NT2/D1 (cell line): ENCODE measurements around the gene ATP8B3.

ENCODE experiments used
- DNase-seq: peaks from one replicate; pipeline ENCODE4 v3.0.0-alpha.2; 2011; ENCODE audit warnings: low read depth, low spot score
- H3K27me3 ChIP-seq: 2 replicates; pipeline ENCODE4 v1.6.0; 2011; ENCODE audit warnings: mild to moderate bottlenecking; ENCODE audit not compliant: insufficient read length, insufficient read depth
- H3K36me3 ChIP-seq: 2 replicates; pipeline ENCODE4 v1.6.1; 2011; ENCODE audit warnings: mild to moderate bottlenecking, low read length, mixed read lengths; ENCODE audit not compliant: insufficient read depth, insufficient read length
- H3K4me1 ChIP-seq: 2 replicates; pipeline ENCODE4 v1.5.1; 2011; ENCODE audit not compliant: insufficient read depth, insufficient read length
- H3K4me3 ChIP-seq: 2 replicates; pipeline ENCODE4 v1.5.1; 2011; ENCODE audit warnings: low read depth; ENCODE audit not compliant: insufficient read length
- H3K9ac ChIP-seq: 2 replicates; pipeline ENCODE4 v1.6.0; 2011; ENCODE audit warnings: low read depth; ENCODE audit not compliant: insufficient read length
- H3K9me3 ChIP-seq: 2 replicates; pipeline ENCODE4 v1.5.1; 2011; ENCODE audit warnings: mild to moderate bottlenecking, low read length; ENCODE audit not compliant: insufficient read depth
- SUZ12 ChIP-seq: IDR thresholded peaks from 2 replicates; pipeline ENCODE4 v1.6.1; 2011; ENCODE audit not compliant: insufficient read length, insufficient read depth; ENCODE audit errors: extremely low read depth
- YY1 ChIP-seq: IDR thresholded peaks from 2 replicates; pipeline ENCODE4 v1.6.1; 2011; ENCODE audit not compliant: insufficient read length, insufficient read depth
- ZNF274 ChIP-seq: IDR thresholded peaks from 2 replicates; pipeline ENCODE4 v1.6.1; 2011; ENCODE audit warnings: mild to moderate bottlenecking, low read depth, low read length

Gene ATP8B3

DNA sequence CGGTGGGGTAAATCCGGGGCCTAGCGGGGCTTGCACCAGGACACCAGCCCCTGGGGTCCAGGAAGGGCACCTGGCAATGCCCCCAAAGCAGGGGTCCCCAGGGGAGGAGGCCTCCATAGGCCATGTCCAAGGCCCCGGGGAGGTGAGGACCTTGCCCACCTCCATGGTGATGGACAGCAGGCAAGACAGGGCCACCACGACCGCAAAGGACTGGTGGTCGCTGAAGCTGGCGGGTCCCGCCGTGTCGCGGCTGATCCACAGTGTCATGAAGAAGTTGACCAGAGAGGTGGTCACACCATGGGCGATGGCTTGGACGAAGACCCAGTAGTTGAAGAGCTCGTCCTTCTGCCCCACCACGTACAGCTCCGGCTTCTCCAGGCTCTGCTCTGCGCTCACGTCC, 26.8 kb downstream of the ATP8B3 start:
- Histone ChIP-seq H3K4me1 (peaks cover 2% of the 10 kb centered on the region), H3K9me3 (peaks cover 16% of the 10 kb centered on the region; the same call in 1 of the 2 replicates), H3K36me3 (no peaks in the 10 kb centered on the region), H3K4me3 (no peak overlapping the region), H3K27me3 (no peaks in the 10 kb centered on the region), H3K9ac (no peak overlapping the region)
- no peak for DNase-seq
- TF ChIP-seq ZNF274 (no peak), SUZ12 (no peak), YY1 (no peak)

DNA sequence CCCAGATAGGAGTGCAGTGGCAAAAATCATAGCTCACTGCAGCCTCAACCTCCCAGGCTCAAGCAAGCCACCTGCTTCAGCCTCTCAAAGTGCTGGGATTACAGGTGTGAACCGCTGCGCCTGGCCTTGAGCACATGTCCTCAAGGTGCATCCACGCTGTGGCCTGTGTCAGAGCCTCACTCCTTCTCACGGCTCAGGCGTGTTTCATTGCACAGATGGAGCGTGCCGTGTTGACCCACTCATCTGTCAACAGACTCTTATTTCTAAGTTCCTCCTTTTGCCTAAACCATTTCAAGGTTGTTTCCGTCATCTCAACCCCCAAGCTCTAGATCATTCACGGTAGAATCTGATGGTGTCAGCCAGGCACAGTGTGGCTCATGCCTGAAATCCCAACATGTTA, 28.2 kb downstream of the ATP8B3 start:
- no peak for DNase-seq
- no peak for TF ChIP-seq YY1
- TF ChIP-seq ZNF274 = no peak
- no peak for TF ChIP-seq SUZ12
- Histone ChIP-seq H3K9me3 (peaks cover 16% of the 10 kb centered on the region; the same call in 1 of the 2 replicates), H3K9ac (no peak overlapping the region), H3K4me3 (no peak overlapping the region), H3K36me3 (no peaks in the 10 kb centered on the region), H3K27me3 (no peaks in the 10 kb centered on the region), H3K4me1 (peaks cover 2% of the 10 kb centered on the region)

GRCh38 chr19:1783354-1783753, 28.7 kb downstream of the ATP8B3 start:
- Histone ChIP-seq H3K27me3 (no peaks in the 10 kb centered on the region), H3K4me3 (no peak overlapping the region), H3K4me1 (peaks cover 2% of the 10 kb centered on the region), H3K9me3 (peaks cover 16% of the 10 kb centered on the region; the same call in 1 of the 2 replicates), H3K36me3 (no peaks in the 10 kb centered on the region), H3K9ac (no peak overlapping the region)
- DNase-seq = no peak
- TF ChIP-seq ZNF274 = no peak
- TF ChIP-seq YY1 = no peak
- no peak for TF ChIP-seq SUZ12

GRCh38 chr19:1782521-1782920, 29.6 kb downstream of the ATP8B3 start:
- Histone ChIP-seq H3K36me3 (no peaks in the 10 kb centered on the region), H3K4me3 (no peak overlapping the region), H3K9ac (no peak overlapping the region), H3K27me3 (no peaks in the 10 kb centered on the region), H3K4me1 (peaks cover 2% of the 10 kb centered on the region), H3K9me3 (peaks cover 16% of the 10 kb centered on the region; the same call in 1 of the 2 replicates)
- DNase-seq = no peak
- TF ChIP-seq YY1 = no peak
- no peak for TF ChIP-seq SUZ12
- TF ChIP-seq ZNF274 = no peak

GRCh38 chr19:1780272-1780958, 31.7 kb downstream of the ATP8B3 start:
- peaks cover 2% of the 10 kb centered on the region for H3K4me1 ChIP-seq
- no peak for DNase-seq
- no peaks in the 10 kb centered on the region for H3K27me3 ChIP-seq

GRCh38 chr19:1779574-1779973, 32.5 kb downstream of the ATP8B3 start:
- Histone ChIP-seq H3K4me1 (peaks cover 2% of the 10 kb centered on the region), H3K27me3 (peaks cover 2% of the 10 kb centered on the region), H3K4me3 (no peak overlapping the region), H3K36me3 (no peaks in the 10 kb centered on the region), H3K9ac (no peak overlapping the region), H3K9me3 (peaks cover 30% of the 10 kb centered on the region; the same call in 1 of the 2 replicates)
- TF ChIP-seq SUZ12 (no peak), ZNF274 (no peak), YY1 (no peak)
- DNase-seq = no peak

More at GRCh38 chr19:1780272-1780958, 31.7 kb downstream of the ATP8B3 start:
- Histone ChIP-seq H3K4me3 (no peak overlapping the region), H3K36me3 (no peaks in the 10 kb centered on the region), H3K9ac (peak overlapping the region; percentile 36), H3K9me3 (peaks cover 25% of the 10 kb centered on the region; the same call in 1 of the 2 replicates)
- TF ChIP-seq ZNF274 (no peak), YY1 (no peak), SUZ12 (no peak)

DNA sequence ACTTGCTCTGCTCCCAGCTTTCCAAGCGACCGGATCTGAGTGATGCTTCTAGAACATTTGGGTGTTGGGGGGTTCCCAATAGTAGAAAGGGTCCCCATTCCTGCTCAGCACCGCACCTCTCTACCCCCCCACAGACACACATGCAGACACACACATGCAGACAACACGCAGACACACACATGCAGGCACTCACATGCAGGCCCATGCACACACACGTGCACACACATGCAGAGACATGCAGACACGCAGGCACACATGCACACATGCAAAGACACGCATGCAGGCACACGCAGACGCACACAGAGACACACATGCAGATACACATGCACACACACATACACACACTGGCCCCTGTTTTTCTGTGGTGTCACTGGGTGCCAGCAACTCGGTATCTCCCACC, 34.9 kb downstream of the ATP8B3 start:
- Histone ChIP-seq H3K9me3 (peaks cover 26% of the 10 kb centered on the region; the same call in 1 of the 2 replicates), H3K36me3 (no peaks in the 10 kb centered on the region), H3K4me1 (peaks cover 4% of the 10 kb centered on the region), H3K27me3 (peaks cover 11% of the 10 kb centered on the region), H3K9ac (no peak overlapping the region), H3K4me3 (no peak overlapping the region)
- no peak for DNase-seq
- TF ChIP-seq ZNF274 (no peak), YY1 (no peak), SUZ12 (no peak)
